ENCODE data around the gene HSPA1L. TPM values are rescaled to one million over a fixed set of nuclear protein-coding genes. Genes with fewer than 3 reads are reported as not detected.
"Not testable (repeated sequence)": the region's sequence is repeated elsewhere in the genome, so short reads cannot be mapped to it uniquely, and the experiment has no call there.

HSPA1L gene
- total RNA-seq, 1 donor from 2014 or later = 0.98 TPM

GRCh38 chr6:31822036-31822821 is 7.1 kb upstream of the HSPA1L start:
- peak; percentile 60 for DNase-seq (ENCODE audit: low read depth)
- no peaks in the 10 kb centered on the region for H3K9me3 Mint-ChIP-seq (ENCODE audit: unreplicated experiment)
- H3K4me1 Mint-ChIP-seq (ENCODE audit: low read depth, unreplicated experiment) = peaks cover 21% of the 10 kb centered on the region
- H3K27me3 Mint-ChIP-seq (ENCODE audit: low read depth, unreplicated experiment) = no peaks in the 10 kb centered on the region
- Histone ChIP-seq H3K27ac (ENCODE audit: low read depth, low read length) (peak overlapping the region; percentile 75), H2AFZ (ENCODE audit: low read depth, low read length) (peak overlapping the region; percentile 71), H3K9me3 (ENCODE audit: insufficient read depth, low read depth, low read length) (no peaks in the 10 kb centered on the region), H3K36me3 (ENCODE audit: insufficient read depth, low read length) (no peaks in the 10 kb centered on the region), H3K79me2 (ENCODE audit: insufficient read depth, low read length) (peaks cover 18% of the 10 kb centered on the region), H3K4me1 (ENCODE audit: insufficient read depth, low read length) (peaks cover 17% of the 10 kb centered on the region), H3K4me3 (ENCODE audit: insufficient read depth, low read depth, low read length) (peak overlapping the region; percentile 66), H3K4me2 (ENCODE audit: low read length) (peak overlapping the region; percentile 95), H4K20me1 (ENCODE audit: insufficient read depth, low read length) (peaks cover 16% of the 10 kb centered on the region), H3K27me3 (ENCODE audit: insufficient read depth, low read length) (no peaks in the 10 kb centered on the region), H3K9ac (ENCODE audit: low read length) (peak overlapping the region; percentile 89)
- H3K4me3 Mint-ChIP-seq (ENCODE audit: unreplicated experiment) = peak overlapping the region; percentile 94
- no peak for FAIRE-seq
- H3K36me3 Mint-ChIP-seq (ENCODE audit: low read depth, unreplicated experiment) = peaks cover 3% of the 10 kb centered on the region
- peak overlapping the region; percentile 100 for H3K27ac Mint-ChIP-seq (ENCODE audit: unreplicated experiment)
- TF ChIP-seq EZH2 (IDR thresholded peaks at IDR 0.05; ENCODE audit: insufficient read depth, low read length) = no peak
- TF ChIP-seq CTCF (IDR thresholded peaks at IDR 0.05; ENCODE audit: insufficient read depth, low read depth, low read length) = no peak

- Mint-ChIP-seq H3K36me3 (ENCODE audit: low read depth, unreplicated experiment) (peaks cover 3% of the 10 kb centered on the region), H3K27ac (ENCODE audit: unreplicated experiment) (peak overlapping the region; percentile 100), H3K9me3 (ENCODE audit: unreplicated experiment) (no peaks in the 10 kb centered on the region), H3K4me1 (ENCODE audit: low read depth, unreplicated experiment) (peaks cover 17% of the 10 kb centered on the region), H3K27me3 (ENCODE audit: low read depth, unreplicated experiment) (no peaks in the 10 kb centered on the region), H3K4me3 (ENCODE audit: unreplicated experiment) (peak overlapping the region; percentile 94)
- DNase-seq (ENCODE audit: low read depth) = no peak
- Histone ChIP-seq H2AFZ (ENCODE audit: low read depth, low read length) (peak overlapping the region; percentile 62), H3K4me3 (ENCODE audit: insufficient read depth, low read depth, low read length) (peak overlapping the region; percentile 66), H3K4me1 (ENCODE audit: insufficient read depth, low read length) (peaks cover 13% of the 10 kb centered on the region), H3K4me2 (ENCODE audit: low read length) (peak overlapping the region; percentile 95), H3K9ac (ENCODE audit: low read length) (peak overlapping the region; percentile 89), H3K27me3 (ENCODE audit: insufficient read depth, low read length) (no peaks in the 10 kb centered on the region), H3K27ac (ENCODE audit: low read depth, low read length) (peak overlapping the region; percentile 75), H3K36me3 (ENCODE audit: insufficient read depth, low read length) (no peaks in the 10 kb centered on the region), H3K9me3 (ENCODE audit: insufficient read depth, low read depth, low read length) (no peaks in the 10 kb centered on the region), H3K79me2 (ENCODE audit: insufficient read depth, low read length) (peaks cover 19% of the 10 kb centered on the region), H4K20me1 (ENCODE audit: insufficient read depth, low read length) (peaks cover 16% of the 10 kb centered on the region)
- FAIRE-seq = no peak
- no peak for TF ChIP-seq CTCF (IDR thresholded peaks at IDR 0.05; ENCODE audit: insufficient read depth, low read depth, low read length)
- TF ChIP-seq EZH2 (IDR thresholded peaks at IDR 0.05; ENCODE audit: insufficient read depth, low read length) = no peak
Observed at GRCh38 chr6:31821301-31822035, 6.4 kb upstream of the HSPA1L start.

GRCh38 chr6:31820399-31820798 is 5.3 kb upstream of the HSPA1L start:
- not testable (repeated sequence) for H3K36me3 ChIP-seq (ENCODE audit: insufficient read depth, low read length); H3K27me3 ChIP-seq (ENCODE audit: insufficient read depth, low read length); H3K27ac Mint-ChIP-seq (ENCODE audit: unreplicated experiment); H3K9ac ChIP-seq (ENCODE audit: low read length); H3K36me3 Mint-ChIP-seq (ENCODE audit: low read depth, unreplicated experiment); H3K27me3 Mint-ChIP-seq (ENCODE audit: low read depth, unreplicated experiment); H3K27ac ChIP-seq (ENCODE audit: low read depth, low read length); H3K4me2 ChIP-seq (ENCODE audit: low read length); FAIRE-seq; DNase-seq (ENCODE audit: low read depth); H3K4me3 ChIP-seq (ENCODE audit: insufficient read depth, low read depth, low read length); H3K9me3 ChIP-seq (ENCODE audit: insufficient read depth, low read depth, low read length); H3K9me3 Mint-ChIP-seq (ENCODE audit: unreplicated experiment); H2AFZ ChIP-seq (ENCODE audit: low read depth, low read length)
- Histone ChIP-seq H4K20me1 (ENCODE audit: insufficient read depth, low read length) (peaks cover 16% of the 10 kb centered on the region), H3K4me1 (ENCODE audit: insufficient read depth, low read length) (peaks cover 13% of the 10 kb centered on the region), H3K79me2 (ENCODE audit: insufficient read depth, low read length) (peaks cover 19% of the 10 kb centered on the region)
- Mint-ChIP-seq H3K4me1 (ENCODE audit: low read depth, unreplicated experiment) (peaks cover 16% of the 10 kb centered on the region), H3K4me3 (ENCODE audit: unreplicated experiment) (peak overlapping the region; percentile 94)

All from astrocyte (in vitro differentiated cells and primary cell).